OCI-LY7 (cell line): ENCODE measurements around the gene OBSL1.

Experiments used
- CTCF ChIP-seq: fragments of 200-600 bp; sonication (generic); conservative IDR thresholded peaks from 2 replicates; pipeline ENCODE4 v1.5.1; 2014; ENCODE audit warnings: mild to moderate bottlenecking, antibody characterized with exemption, low read length, moderate library complexity, mixed read lengths
- EZH2phosphoT487 ChIP-seq: fragments of 200-600 bp; sonication (generic); IDR thresholded peaks from 2 replicates; pipeline ENCODE4 v1.6.1; 2018; ENCODE audit warnings: low read depth, borderline replicate concordance, mild to moderate bottlenecking, mixed run types, antibody characterized with exemption, low read length, moderate library complexity, mixed read lengths

GRCh38 chr2:219537657-219538488 lies 33.5 kb downstream of the OBSL1 start:
- no peak for TF ChIP-seq CTCF
- no peak for TF ChIP-seq EZH2phosphoT487
